Measurements from ENCODE around the gene PDE6H.

PDE6H gene

GRCh38 chr12:14974633-14975032 lies 1.8 kb downstream of the PDE6H start:
- ATAC-seq, result no peak
- DNase-seq, result no peak

- ATAC-seq, result no peak
Measured at GRCh38 chr12:14975457-14975856, 2.6 kb downstream of the PDE6H start.

GRCh38 chr12:14976658-14977057 lies 3.8 kb downstream of the PDE6H start:
- DNase-seq (no peak), ATAC-seq (no peak)

More at GRCh38 chr12:14975457-14975856, 2.6 kb downstream of the PDE6H start:
- DNase-seq, result no peak

GRCh38 chr12:14979468-14979867 lies 6.6 kb downstream of the PDE6H start:
- DNase-seq (no peak), ATAC-seq (no peak)

- no peak for DNase-seq
- ATAC-seq, result no peak
Measured at GRCh38 chr12:14981049-14981448, 8.2 kb downstream of the PDE6H start.

- DNase-seq (no peak), ATAC-seq (no peak)
Measured at GRCh38 chr12:14982562-14982961, 9.7 kb downstream of the PDE6H start.

- DNase-seq, result no peak
- ATAC-seq, result no peak
Measured at GRCh38 chr12:14982991-14983390, 10.1 kb downstream of the PDE6H start.

GRCh38 chr12:14984036-14984435 lies 11.2 kb downstream of the PDE6H start:
- DNase-seq, result no peak
- no peak for ATAC-seq

GRCh38 chr12:14984766-14985285 lies 12.0 kb downstream of the PDE6H start:
- ATAC-seq, result no peak
- no peak for DNase-seq

GRCh38 chr12:14986449-14986848 lies 13.6 kb downstream of the PDE6H start:
- DNase-seq, result no peak
- no peak for ATAC-seq

- DNase-seq (no peak), ATAC-seq (no peak)
Measured at GRCh38 chr12:14988035-14988434, 15.2 kb downstream of the PDE6H start.

GRCh38 chr12:14989790-14990189 lies 16.9 kb downstream of the PDE6H start:
- ATAC-seq, result no peak
- DNase-seq, result no peak

GRCh38 chr12:14991069-14991468 lies 18.2 kb downstream of the PDE6H start:
- DNase-seq (no peak), ATAC-seq (no peak)

GRCh38 chr12:14992673-14993072 lies 19.8 kb downstream of the PDE6H start:
- ATAC-seq (no peak), DNase-seq (no peak)

- ATAC-seq (no peak), DNase-seq (no peak)
Measured at GRCh38 chr12:14993117-14993516, 20.3 kb downstream of the PDE6H start.

- ATAC-seq, result peak; percentile 79
- peak; percentile 26 for DNase-seq
Measured at GRCh38 chr12:14993537-14994266, 20.9 kb downstream of the PDE6H start.

GRCh38 chr12:14994610-14995009 lies 21.8 kb downstream of the PDE6H start:
- DNase-seq (no peak), ATAC-seq (no peak)

- DNase-seq (no peak), ATAC-seq (no peak)
Measured at GRCh38 chr12:14995583-14996425, 23.0 kb downstream of the PDE6H start.

GRCh38 chr12:14997998-14998397 lies 25.2 kb downstream of the PDE6H start:
- no peak for ATAC-seq
- DNase-seq, result no peak

GRCh38 chr12:14999021-14999694 lies 26.3 kb downstream of the PDE6H start:
- ATAC-seq (no peak), DNase-seq (no peak)

- DNase-seq (no peak), ATAC-seq (no peak)
Measured at GRCh38 chr12:14999695-15000365, 27.0 kb downstream of the PDE6H start.

- ATAC-seq, result no peak
Measured at GRCh38 chr12:15000575-15000974, 27.7 kb downstream of the PDE6H start.

More at GRCh38 chr12:15000575-15000974, 27.7 kb downstream of the PDE6H start:
- DNase-seq, result no peak
